Activated T-cell treated with anti-CD3 and anti-CD28 coated beads, Interleukin-2, amount 50 U/mL, for 4 hours (primary cell): ENCODE results near the gene FAP. TPM values are rescaled to one million over a fixed set of nuclear protein-coding genes. Genes with fewer than 3 reads are reported as not detected.

Experiments used
- total RNA-seq, 3 donors: library from RNA; stranded (reverse); gene quantifications; one replicate each; pipeline ENCODE4 v1.2.1, GENCODE V29; 2021

The FAP gene
- total RNA-seq, 3 donors from 2014 or later: not detected

Other genes with a start within 250 kb of the FAP start
- 10 to 100 TPM in 2 of 3 donors, 1 to 10 TPM in 1; 8.6 to 15.6 (median 15.3) TPM for gene DPP4, start 169.2 kb downstream of the FAP start, total RNA-seq
- gene GCG, start 91.2 kb downstream of the FAP start, total RNA-seq: not detected
- 10 to 100 TPM; 12.8 to 17.2 (median 12.8) TPM for gene IFIH1, start 75.2 kb upstream of the FAP start, total RNA-seq
- 10 to 100 TPM; 11.1 to 13.0 (median 11.8) TPM for gene GCA, start 100.7 kb upstream of the FAP start, total RNA-seq